HepG2 (cell line): ENCODE measurements around the gene TBX3. TPM values are rescaled to one million over a fixed set of nuclear protein-coding genes. Genes with fewer than 3 reads are reported as not detected.

Source experiments
- AHR ChIP-seq: IDR thresholded peaks from 2 replicates; pipeline ENCODE4 v1.6.1; 2018; ENCODE audit warnings: missing genetic modification reagents, missing compliant biosample characterization
- CREB1 ChIP-seq, 2 experiments: fragments of 450-650 bp in 1 of 2; IDR thresholded peaks; 2 replicates each; pipeline ENCODE4 v1.6.1; 2016 to 2017; ENCODE audit warnings: control low read depth in 1 of 2, mild to moderate bottlenecking in 1 of 2, missing compliant biosample characterization in 1 of 2, missing genetic modification characterization in 1 of 2
- DDIT3 ChIP-seq: sonication (generic); formaldehyde crosslinking; IDR thresholded peaks from 2 replicates; pipeline ENCODE4 v1.4.0; 2020; ENCODE audit warnings: mild to moderate bottlenecking, missing genetic modification reagents
- DMAP1 ChIP-seq: IDR thresholded peaks from 2 replicates; pipeline ENCODE4 v1.6.1; 2016
- GATA4 ChIP-seq: sonication (generic); IDR thresholded peaks from 2 replicates; pipeline ENCODE4 v1.6.1; 2016; ENCODE audit warnings: antibody characterized with exemption, low read depth, borderline replicate concordance
- HDAC2 ChIP-seq: sonication (generic); formaldehyde crosslinking; IDR thresholded peaks from 2 replicates; pipeline ENCODE4 v1.4.0; 2020; ENCODE audit warnings: missing genetic modification reagents
- HHEX ChIP-seq: IDR thresholded peaks from 2 replicates; pipeline ENCODE4 v1.6.1; 2016; ENCODE audit warnings: control low read depth
- KDM5B ChIP-seq: sonication (generic); formaldehyde crosslinking; IDR thresholded peaks from 2 replicates; pipeline ENCODE4 v1.4.0; 2020; ENCODE audit warnings: missing genetic modification reagents, mild to moderate bottlenecking, borderline replicate concordance
- MXD1 ChIP-seq: sonication (generic); formaldehyde crosslinking; IDR thresholded peaks from 2 replicates; pipeline ENCODE4 v1.4.0; 2020; ENCODE audit warnings: mild to moderate bottlenecking, missing genetic modification reagents
- MXD4 ChIP-seq: IDR thresholded peaks from 2 replicates; pipeline ENCODE4 v1.6.1; 2016; ENCODE audit warnings: mild to moderate bottlenecking, missing biosample characterization, missing genetic modification reagents
- NCOA1 ChIP-seq: sonication (generic); formaldehyde crosslinking; IDR thresholded peaks from 2 replicates; pipeline ENCODE4 v1.9.0; 2021; ENCODE audit warnings: missing genetic modification reagents
- NR2F6 ChIP-seq, 2 experiments: IDR thresholded peaks; 2 replicates each; pipeline ENCODE4 v1.6.1; 2016; ENCODE audit warnings: antibody characterized with exemption in 1 of 2, mild to moderate bottlenecking in 1 of 2
- PRMT3 ChIP-seq: sonication (generic); formaldehyde crosslinking; IDR thresholded peaks from 2 replicates; pipeline ENCODE4 v1.8.1; 2022; ENCODE audit warnings: low read depth, mild to moderate bottlenecking, moderate library complexity, missing genetic modification reagents, borderline replicate concordance
- PRPF4 ChIP-seq: fragments of 200-400 bp; formaldehyde crosslinking; IDR thresholded peaks from 2 replicates; pipeline ENCODE4 v1.6.1; 2016; ENCODE audit warnings: low read length, low read depth; ENCODE audit not compliant: poor library complexity, severe bottlenecking
- RAD51 ChIP-seq: fragments of 450-650 bp; IDR thresholded peaks from 2 replicates; pipeline ENCODE4 v1.6.1; 2016; ENCODE audit warnings: borderline replicate concordance
- REL ChIP-seq: sonication (generic); formaldehyde crosslinking; conservative IDR thresholded peaks from 2 replicates; pipeline ENCODE4 v1.8.0; 2022; ENCODE audit warnings: mild to moderate bottlenecking, missing genetic modification reagents, moderate library complexity
- RFXANK ChIP-seq: IDR thresholded peaks from 2 replicates; pipeline ENCODE4 v1.6.1; 2016
- SNAPC5 ChIP-seq: sonication (generic); formaldehyde crosslinking; IDR thresholded peaks from 2 replicates; pipeline ENCODE4 v1.8.1; 2023; ENCODE audit warnings: mild to moderate bottlenecking, missing genetic modification reagents, borderline replicate concordance
- SP1 ChIP-seq, 2 experiments: fragments of 450-650 bp in 1 of 2; sonication (generic) in 1 of 2; formaldehyde crosslinking in 1 of 2; IDR thresholded peaks; 2 replicates each; pipeline versions ENCODE4 v1.4.0 to v1.6.1; 2016 to 2020; ENCODE audit warnings: missing genetic modification reagents in 1 of 2
- ZNF263 ChIP-seq: sonication (generic); formaldehyde crosslinking; IDR thresholded peaks from 2 replicates; pipeline ENCODE4 v1.4.0; 2020; ENCODE audit warnings: missing genetic modification reagents
- ZNF639 ChIP-seq: conservative IDR thresholded peaks from 2 replicates; pipeline ENCODE4 v1.6.1; 2018; ENCODE audit warnings: missing genetic modification reagents
- ZNF75D ChIP-seq: sonication (generic); formaldehyde crosslinking; IDR thresholded peaks from 2 replicates; pipeline ENCODE4 v1.8.1; 2023; ENCODE audit warnings: missing genetic modification reagents, mild to moderate bottlenecking, borderline replicate concordance
- ZSCAN25 ChIP-seq: sonication (generic); formaldehyde crosslinking; IDR thresholded peaks from 2 replicates; pipeline ENCODE4 v1.8.0; 2022; ENCODE audit warnings: mild to moderate bottlenecking, missing genetic modification reagents
- polyA plus RNA-seq, 8 experiments: library from polyadenylated mRNA; depleted of rRNA in 3 of 8; stranded (reverse) in 7 of 8; unstranded in 1 of 8; fragments of >200 nt; fragmentation: Illumina TruSeq in 4 of 8; extraction: Trizol in 4 of 8; gene quantifications; 2 replicates each; pipeline versions ENCODE4 v1.2.1 to v1.2.3, GENCODE V29; 2011 to 2016; ENCODE audit warnings: low read depth in 4 of 8, missing spikeins in 1 of 8, mixed read lengths in 1 of 8; ENCODE audit not compliant: insufficient read depth in 1 of 8
- total RNA-seq, 5 experiments: library from RNA; depleted of rRNA; stranded (reverse); fragments of >200 nt; fragmentation: Illumina TruSeq; extraction: Trizol; gene quantifications; 2 replicates each; pipeline ENCODE4 v1.2.3, GENCODE V29; 2016; ENCODE audit warnings: low read depth in 1 of 5
- TF ChIP-seq, protein P1 (sequence below): sonication (generic); formaldehyde crosslinking; IDR thresholded peaks from 2 replicates; pipeline ENCODE4 v1.8.1; 2023; ENCODE audit warnings: mild to moderate bottlenecking, missing genetic modification reagents
- TF ChIP-seq, protein P2 (sequence below): sonication (generic); formaldehyde crosslinking; IDR thresholded peaks from 2 replicates; pipeline ENCODE4 v1.4.0; 2020; ENCODE audit warnings: missing genetic modification reagents, borderline replicate concordance

Gene TBX3
- total and polyA plus RNA-seq, 2 of the 13 experiments (the other 11 are each of a cell fraction or from before 2014, with no cell fraction given), result 27.1 to 42.4 TPM

DNA sequence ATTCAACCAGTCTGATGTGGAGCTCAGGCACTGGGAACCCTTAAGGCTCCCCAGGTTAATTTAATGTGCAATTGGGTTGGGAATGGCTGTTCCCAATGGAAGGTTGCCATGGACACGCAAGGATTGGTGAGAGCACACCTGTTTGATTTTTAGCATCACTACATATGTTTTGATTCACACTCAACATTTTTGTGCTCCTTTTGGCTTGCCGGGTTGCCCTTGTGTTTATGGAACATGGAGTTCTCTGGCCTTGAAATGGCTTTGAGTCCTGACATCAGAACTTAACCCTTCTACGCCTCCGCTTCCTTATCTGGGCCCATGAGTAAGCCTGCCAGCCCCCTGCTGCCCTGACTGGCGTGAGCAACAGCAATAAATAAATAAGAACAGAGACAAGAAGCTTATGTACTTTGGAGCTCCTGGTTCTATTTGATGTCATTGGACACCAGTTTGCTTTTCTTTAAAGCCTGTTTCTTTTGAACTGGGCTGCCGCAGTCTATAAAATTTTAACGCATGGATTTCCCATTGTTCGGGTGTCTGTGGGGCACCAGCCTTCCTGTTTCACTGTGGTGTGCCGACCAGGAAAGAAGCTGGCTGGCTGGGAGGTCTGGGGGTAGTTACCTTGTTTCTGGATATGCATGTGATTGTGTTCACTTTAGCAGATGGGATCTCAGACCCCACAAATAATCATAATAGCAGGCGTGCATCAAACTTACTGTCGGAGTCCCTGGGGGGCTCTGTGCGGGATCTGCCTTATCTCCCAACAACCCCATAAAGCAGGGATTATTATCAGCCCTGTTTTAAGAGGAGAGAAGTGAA, 27.8 kb downstream of the TBX3 start (continued):
- TF ChIP-seq NR2F6 (IDR thresholded peaks at IDR 0.05) (peak; percentile 86), NR2F6 (CRISPR knock-in tag; IDR thresholded peaks at IDR 0.05) (peak; percentile 92), NCOA1 (CRISPR knock-in tag) (no peak), REL (CRISPR knock-in tag) (no peak), DMAP1 (CRISPR knock-in tag) (no peak), PRMT3 (CRISPR knock-in tag) (no peak), KDM5B (no peak), HHEX (CRISPR knock-in tag) (peak; percentile 31; the same call in 1 of the 2 replicates), MXD4 (no peak), RAD51 (no peak), CREB1 (IDR thresholded peaks at IDR 0.05) (no peak), CREB1 (CRISPR knock-in tag; IDR thresholded peaks at IDR 0.05) (peak; percentile 72; the same call in 1 of the 2 replicates), GATA4 (peak; percentile 96), ZNF263 (CRISPR knock-in tag) (no peak), ZNF639 (CRISPR knock-in tag) (no peak), ZNF75D (CRISPR knock-in tag) (no peak), SNAPC5 (CRISPR knock-in tag) (no peak), SP1 (IDR thresholded peaks at IDR 0.05) (no peak), SP1 (CRISPR knock-in tag; IDR thresholded peaks at IDR 0.05) (no peak), AHR (CRISPR knock-in tag) (no peak; the same call in 1 of the 2 replicates), PRPF4 (no peak), RFXANK (CRISPR knock-in tag) (no peak), MXD1 (no peak), HDAC2 (CRISPR knock-in tag) (peak; percentile 93), DDIT3 (no peak), ZSCAN25 (CRISPR knock-in tag) (peak; percentile 57; the same call in 1 of the 2 replicates)
- TF ChIP-seq, protein P1, sequence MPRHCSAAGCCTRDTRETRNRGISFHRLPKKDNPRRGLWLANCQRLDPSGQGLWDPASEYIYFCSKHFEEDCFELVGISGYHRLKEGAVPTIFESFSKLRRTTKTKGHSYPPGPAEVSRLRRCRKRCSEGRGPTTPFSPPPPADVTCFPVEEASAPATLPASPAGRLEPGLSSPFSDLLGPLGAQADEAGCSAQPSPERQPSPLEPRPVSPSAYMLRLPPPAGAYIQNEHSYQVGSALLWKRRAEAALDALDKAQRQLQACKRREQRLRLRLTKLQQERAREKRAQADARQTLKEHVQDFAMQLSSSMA (CRISPR knock-in tag), result no peak
- TF ChIP-seq, protein P2, sequence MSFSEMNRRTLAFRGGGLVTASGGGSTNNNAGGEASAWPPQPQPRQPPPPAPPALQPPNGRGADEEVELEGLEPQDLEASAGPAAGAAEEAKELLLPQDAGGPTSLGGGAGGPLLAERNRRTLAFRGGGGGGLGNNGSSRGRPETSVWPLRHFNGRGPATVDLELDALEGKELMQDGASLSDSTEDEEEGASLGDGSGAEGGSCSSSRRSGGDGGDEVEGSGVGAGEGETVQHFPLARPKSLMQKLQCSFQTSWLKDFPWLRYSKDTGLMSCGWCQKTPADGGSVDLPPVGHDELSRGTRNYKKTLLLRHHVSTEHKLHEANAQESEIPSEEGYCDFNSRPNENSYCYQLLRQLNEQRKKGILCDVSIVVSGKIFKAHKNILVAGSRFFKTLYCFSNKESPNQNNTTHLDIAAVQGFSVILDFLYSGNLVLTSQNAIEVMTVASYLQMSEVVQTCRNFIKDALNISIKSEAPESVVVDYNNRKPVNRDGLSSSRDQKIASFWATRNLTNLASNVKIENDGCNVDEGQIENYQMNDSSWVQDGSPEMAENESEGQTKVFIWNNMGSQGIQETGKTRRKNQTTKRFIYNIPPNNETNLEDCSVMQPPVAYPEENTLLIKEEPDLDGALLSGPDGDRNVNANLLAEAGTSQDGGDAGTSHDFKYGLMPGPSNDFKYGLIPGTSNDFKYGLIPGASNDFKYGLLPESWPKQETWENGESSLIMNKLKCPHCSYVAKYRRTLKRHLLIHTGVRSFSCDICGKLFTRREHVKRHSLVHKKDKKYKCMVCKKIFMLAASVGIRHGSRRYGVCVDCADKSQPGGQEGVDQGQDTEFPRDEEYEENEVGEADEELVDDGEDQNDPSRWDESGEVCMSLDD (CRISPR knock-in tag), result no peak; the same call in 1 of the 2 replicates
